ENCODE data around the gene RNF225. TPM values are rescaled to one million over a fixed set of nuclear protein-coding genes. Genes with fewer than 3 reads are reported as not detected.

The RNF225 gene
- total RNA-seq, 1 donor from 2014 or later = 0.79 TPM

- peak; percentile 36 for DNase-seq (ENCODE audit: low read depth)
- no peak for FAIRE-seq
- Histone ChIP-seq H3K36me3 (ENCODE audit: control insufficient read depth, insufficient read depth, low read length) (peaks cover 18% of the 10 kb centered on the region), H3K27me3 (ENCODE audit: control insufficient read depth, insufficient read depth, low read length) (no peaks in the 10 kb centered on the region), H3K4me3 (ENCODE audit: low read depth, low read length) (no peak overlapping the region)
- TF ChIP-seq CTCF (IDR thresholded peaks at IDR 0.05; ENCODE audit: insufficient read depth, low read length, severe bottlenecking) = no peak
These were observed 636 bp upstream of the RNF225 start for GRCh38 chr19:58394821-58395219.

- peaks cover 13% of the 10 kb centered on the region for H3K36me3 ChIP-seq (ENCODE audit: control insufficient read depth, insufficient read depth, low read length)
- no peak for FAIRE-seq
- H3K4me3 ChIP-seq (ENCODE audit: low read depth, low read length) = peak overlapping the region; percentile 45
- no peaks in the 10 kb centered on the region for H3K27me3 ChIP-seq (ENCODE audit: control insufficient read depth, insufficient read depth, low read length)
- DNase-seq (ENCODE audit: low read depth) = no peak
- no peak for TF ChIP-seq CTCF (IDR thresholded peaks at IDR 0.05; ENCODE audit: insufficient read depth, low read length, severe bottlenecking)
These were observed 647 bp downstream of the RNF225 start for GRCh38 chr19:58395979-58396627.

- peaks cover 11% of the 10 kb centered on the region for H3K36me3 ChIP-seq (ENCODE audit: control insufficient read depth, insufficient read depth, low read length)
- TF ChIP-seq CTCF (IDR thresholded peaks at IDR 0.05; ENCODE audit: insufficient read depth, low read length, severe bottlenecking) = no peak
- H3K27me3 ChIP-seq (ENCODE audit: control insufficient read depth, insufficient read depth, low read length) = no peaks in the 10 kb centered on the region
- DNase-seq (ENCODE audit: low read depth) (no peak), FAIRE-seq (no peak)
- peak overlapping the region; percentile 45 for H3K4me3 ChIP-seq (ENCODE audit: low read depth, low read length)
These were observed 1.5 kb downstream of the RNF225 start for GRCh38 chr19:58396691-58397532.

GRCh38 chr19:58397533-58398037 lies 2.1 kb downstream of the RNF225 start:
- DNase-seq (ENCODE audit: low read depth) (no peak), FAIRE-seq (no peak)
- no peak overlapping the region for H3K4me3 ChIP-seq (ENCODE audit: low read depth, low read length)
- no peak for TF ChIP-seq CTCF (IDR thresholded peaks at IDR 0.05; ENCODE audit: insufficient read depth, low read length, severe bottlenecking)
- no peaks in the 10 kb centered on the region for H3K27me3 ChIP-seq (ENCODE audit: control insufficient read depth, insufficient read depth, low read length)
- peaks cover 9% of the 10 kb centered on the region for H3K36me3 ChIP-seq (ENCODE audit: control insufficient read depth, insufficient read depth, low read length)

- DNase-seq (ENCODE audit: low read depth) = no peak
- no peak for TF ChIP-seq CTCF (IDR thresholded peaks at IDR 0.05; ENCODE audit: insufficient read depth, low read length, severe bottlenecking)
These were observed 2.6 kb downstream of the RNF225 start for GRCh38 chr19:58398087-58398486.

More at GRCh38 chr19:58398087-58398486, 2.6 kb downstream of the RNF225 start:
- peaks cover 5% of the 10 kb centered on the region for H3K36me3 ChIP-seq (ENCODE audit: control insufficient read depth, insufficient read depth, low read length)
- no peak for FAIRE-seq
- H3K4me3 ChIP-seq (ENCODE audit: low read depth, low read length) = no peak overlapping the region
- H3K27me3 ChIP-seq (ENCODE audit: control insufficient read depth, insufficient read depth, low read length) = no peaks in the 10 kb centered on the region
